HG03196 (cell line): ENCODE data around the gene HES7.
A peak's percentile ranks its signal among the peaks of the same experiment; 100 is the strongest.

Source experiments
- ATAC-seq: cut with Tn5 transposase; IDR thresholded peaks from one replicate; pipeline ENCODE4 v1.9.1; 2021; ENCODE audit not compliant: unreplicated experiment

HES7 gene

DNA sequence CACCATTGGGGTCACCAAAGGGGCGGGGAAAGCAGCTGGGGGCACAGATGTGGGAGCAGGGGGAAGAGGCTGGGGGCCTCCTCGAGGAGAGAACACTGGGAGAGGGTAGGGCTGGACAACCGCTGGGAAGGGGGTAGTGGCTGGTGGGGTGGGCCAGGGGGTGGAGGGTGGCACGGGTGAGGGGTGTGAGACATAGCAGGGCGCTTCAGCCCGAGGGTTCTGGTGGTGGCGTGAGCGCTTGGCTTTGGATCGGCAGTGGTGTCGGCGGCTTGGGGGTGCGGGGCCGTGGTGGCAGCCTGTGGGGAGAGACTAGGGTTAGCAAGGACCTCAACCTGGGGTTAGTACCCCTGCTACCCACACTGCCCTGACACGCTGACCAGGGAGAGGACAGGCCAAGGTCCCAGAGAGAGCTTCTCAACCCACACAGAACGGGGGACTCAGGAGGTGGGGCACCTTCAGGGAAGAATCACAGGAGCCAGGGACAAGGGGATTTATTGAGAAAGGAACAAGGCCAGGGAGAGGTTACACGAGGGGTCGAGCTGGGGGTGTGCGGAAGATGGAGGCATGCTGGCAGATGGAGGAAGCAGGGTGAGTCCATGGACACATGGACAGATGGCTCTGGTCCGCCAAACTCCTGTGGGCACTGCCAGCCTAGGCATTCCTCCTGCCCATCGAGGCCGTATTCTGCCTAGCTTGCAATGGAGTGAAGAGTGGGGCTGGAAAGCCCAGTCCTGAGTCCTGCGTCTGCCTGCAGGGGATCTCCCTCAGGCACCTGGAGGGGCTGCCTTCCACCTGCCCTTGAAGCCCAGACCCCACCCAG, 19.9 kb upstream of the HES7 start:
- ATAC-seq = no peak

GRCh38 chr17:8142887-8143580, 19.1 kb upstream of the HES7 start:
- ATAC-seq = no peak

- ATAC-seq = no peak
Observed at GRCh38 chr17:8142158-8142886, 18.4 kb upstream of the HES7 start.

- no peak for ATAC-seq
Observed at GRCh38 chr17:8141741-8142140, 17.8 kb upstream of the HES7 start.

- no peak for ATAC-seq
Observed at GRCh38 chr17:8141045-8141444, 17.1 kb upstream of the HES7 start.

DNA sequence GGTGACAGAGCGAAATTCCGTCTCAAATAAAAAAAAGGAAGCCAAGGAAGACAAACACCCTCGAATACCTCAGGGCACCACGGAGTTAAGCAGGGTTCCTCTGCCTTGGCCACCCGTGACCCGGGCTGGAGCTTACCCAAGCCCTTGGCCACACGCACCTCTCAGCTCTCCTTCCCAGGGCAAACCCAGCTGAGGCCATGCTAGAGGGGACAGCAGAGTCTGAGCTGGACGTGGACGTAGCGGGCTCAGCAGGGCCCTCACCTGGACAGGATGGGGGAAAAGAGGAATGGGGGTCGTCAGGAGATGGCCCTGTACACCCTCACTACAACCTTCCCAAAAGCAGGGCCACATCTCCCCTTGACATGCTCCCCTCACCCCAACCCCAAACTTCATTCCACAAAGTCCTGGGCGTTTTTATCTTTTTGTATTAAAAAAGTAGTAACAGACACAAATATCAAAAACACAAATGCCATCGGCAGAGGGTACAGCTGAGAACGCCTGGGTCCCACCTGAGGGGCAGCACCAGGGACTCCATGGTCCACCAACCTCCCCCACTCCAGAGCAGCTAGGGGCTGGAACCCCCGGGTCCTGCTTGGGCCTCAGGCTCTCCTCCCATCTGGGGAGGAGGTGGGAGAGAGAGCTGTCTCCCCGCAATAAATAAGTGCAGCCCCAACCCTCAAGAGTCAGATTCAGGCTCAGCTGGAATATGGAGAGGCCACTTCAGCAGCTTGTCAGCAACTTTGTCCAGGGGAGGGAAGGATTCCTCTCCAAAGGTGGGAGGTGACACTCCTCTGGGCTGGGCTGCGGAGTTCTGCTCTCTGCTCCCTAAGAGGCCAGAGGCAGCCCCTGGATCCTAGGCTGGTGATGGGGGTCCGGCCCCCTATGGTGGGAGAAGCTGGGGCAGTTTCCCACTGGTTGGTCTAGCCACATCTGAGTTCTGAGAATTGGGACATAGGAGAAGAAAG, 16.4 kb upstream of the HES7 start:
- no peak for ATAC-seq

- peak; percentile 76 for ATAC-seq
Observed at GRCh38 chr17:8138672-8139371, 14.9 kb upstream of the HES7 start.

DNA sequence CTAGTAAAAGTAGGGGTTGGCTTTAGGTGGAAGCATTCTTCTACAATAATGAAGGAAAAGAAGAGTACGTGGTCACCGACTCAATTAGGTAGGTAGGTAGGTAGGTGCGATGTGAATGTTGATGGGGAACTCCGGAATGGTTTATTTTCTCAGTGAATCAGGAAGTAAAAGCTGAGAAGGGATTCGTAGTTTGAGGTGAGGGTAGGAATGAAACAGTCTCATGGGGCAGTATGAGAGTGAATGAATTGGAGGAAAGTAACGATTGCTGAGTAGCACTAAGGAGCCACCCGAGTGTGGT, 14.4 kb upstream of the HES7 start:
- no peak for ATAC-seq

- ATAC-seq = no peak
Observed at GRCh38 chr17:8137645-8138373, 13.9 kb upstream of the HES7 start.

- no peak for ATAC-seq
Observed at GRCh38 chr17:8133941-8134340, 10.0 kb upstream of the HES7 start.

- no peak for ATAC-seq
Observed at GRCh38 chr17:8133399-8133798, 9.5 kb upstream of the HES7 start.

DNA sequence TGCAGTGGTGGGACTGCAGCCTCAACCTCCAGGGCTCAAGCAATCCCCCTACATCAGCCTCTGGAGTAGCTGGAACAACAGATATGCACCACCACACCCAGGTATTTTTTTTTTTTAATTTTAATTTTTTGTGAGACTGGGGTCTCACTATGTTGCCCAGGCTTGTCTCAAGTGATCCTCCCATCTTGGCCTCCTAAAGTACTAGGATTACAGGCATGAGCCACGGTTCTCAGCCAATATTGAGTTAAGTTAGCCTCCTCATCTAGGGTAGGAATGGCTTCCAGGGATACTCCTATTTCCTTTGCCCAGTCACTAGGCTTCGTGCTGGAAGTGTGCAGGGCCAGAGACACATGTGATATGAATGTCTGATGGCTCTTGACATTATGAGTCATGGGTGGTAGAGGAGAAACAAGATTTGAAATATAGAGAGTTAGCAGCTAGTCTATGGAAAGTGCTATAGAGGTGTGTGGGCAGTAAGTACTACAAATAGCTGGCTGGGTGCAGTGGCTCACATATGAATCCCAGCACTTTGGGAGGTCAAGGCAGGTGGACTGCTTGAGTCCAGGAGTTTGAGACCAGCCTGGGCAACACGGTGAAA, 8.0 kb upstream of the HES7 start:
- ATAC-seq = no peak

DNA sequence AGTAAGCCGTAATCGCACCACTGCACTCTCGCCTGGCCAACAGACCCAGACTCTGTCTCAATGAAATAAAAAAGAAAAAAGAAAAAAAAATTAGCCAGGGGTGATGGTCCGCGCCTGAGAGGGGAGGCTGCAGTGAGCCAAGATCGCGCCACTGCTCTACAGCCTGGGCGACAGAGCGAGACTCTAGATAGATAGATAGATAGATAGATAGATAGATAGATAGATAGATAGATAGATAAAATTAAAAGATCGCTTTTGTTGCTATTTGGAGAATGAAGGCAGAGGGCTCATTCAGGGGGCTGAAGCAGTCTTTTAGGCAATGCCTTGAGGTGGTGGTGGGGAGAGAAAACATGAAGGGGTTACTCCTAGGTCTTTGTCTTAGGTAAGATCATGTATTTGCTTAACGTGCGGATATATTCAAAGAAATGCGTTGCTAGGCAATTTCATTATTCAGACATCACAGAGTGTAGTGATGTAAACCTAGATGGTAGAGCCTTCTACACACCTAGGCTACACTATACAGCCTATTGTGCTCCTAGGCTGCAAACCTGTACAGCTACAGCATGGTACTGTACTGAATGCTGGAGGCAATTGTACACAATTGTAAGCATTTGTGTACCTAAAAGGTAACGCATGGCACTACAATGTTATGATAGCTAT, 4.3 kb upstream of the HES7 start:
- no peak for ATAC-seq

DNA sequence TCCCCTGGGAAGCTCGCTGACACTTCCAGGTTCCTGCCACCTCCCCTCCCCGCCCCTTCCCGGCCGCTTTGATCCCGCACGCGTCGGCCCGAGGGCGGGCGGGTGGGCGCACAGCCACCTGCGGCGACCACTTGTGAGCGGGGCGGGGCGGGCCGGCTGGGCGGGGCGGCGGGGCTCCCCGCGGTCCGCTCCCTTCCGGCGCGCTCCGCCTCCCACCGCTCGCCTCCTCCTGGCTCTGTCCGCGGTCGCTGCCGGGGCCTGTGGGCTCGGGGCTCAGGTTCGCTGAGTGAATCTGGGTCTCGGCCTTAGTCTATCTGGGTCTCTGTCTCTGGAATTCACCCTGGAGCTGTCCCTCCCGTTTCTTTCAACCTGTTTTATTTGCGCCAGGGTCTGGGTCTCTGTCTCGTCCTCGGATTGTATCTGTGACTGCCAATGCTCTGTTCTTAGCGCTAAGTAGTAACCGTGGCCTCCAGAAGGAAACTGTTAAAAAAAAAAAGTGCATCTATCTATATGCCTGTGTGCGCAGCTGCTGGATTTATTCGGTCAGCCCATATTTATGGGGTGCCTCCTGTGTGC, 2.7 kb upstream of the HES7 start:
- ATAC-seq = no peak

- no peak for ATAC-seq
Observed at GRCh38 chr17:8125947-8126490, 2.1 kb upstream of the HES7 start.

DNA sequence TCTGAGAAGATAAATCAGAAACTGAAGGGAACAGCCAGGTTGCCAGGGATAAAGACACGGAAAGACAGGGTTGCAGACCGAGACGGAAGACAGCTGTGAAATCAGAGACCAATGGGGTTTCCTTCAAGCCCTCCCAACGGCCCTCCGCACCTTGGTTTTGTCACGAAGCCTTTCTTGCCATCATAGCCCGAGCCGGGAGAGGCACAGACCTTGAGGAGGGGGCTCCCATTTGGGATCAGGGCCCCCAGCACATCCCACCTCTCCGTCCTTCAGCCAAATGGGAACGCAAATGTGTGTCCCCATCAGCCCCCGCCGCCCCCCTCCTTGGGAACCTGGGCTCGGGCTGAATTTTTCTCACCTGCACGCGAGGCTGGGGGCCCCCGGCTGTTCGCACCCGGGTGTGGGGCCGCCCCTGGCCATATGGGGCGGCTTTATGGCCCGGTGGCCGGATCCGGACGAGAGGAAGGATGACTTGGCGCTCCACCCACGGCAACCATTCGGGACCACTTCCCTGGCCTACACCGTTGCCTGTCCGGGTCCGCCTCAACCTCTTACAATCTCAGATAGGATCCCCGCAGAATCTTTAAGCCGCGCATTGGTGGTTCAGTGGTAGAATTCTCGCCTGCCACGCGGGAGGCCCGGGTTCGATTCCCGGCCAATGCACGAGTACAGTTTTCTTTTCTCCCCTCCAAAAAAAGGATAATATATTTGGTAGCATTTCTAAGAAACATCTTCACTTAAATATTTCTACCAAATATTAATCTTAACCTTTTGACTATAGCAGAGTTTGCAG, 1.4 kb upstream of the HES7 start:
- no peak for ATAC-seq
